Posterior cingulate gyrus (tissue), 11 donors: Measurements from ENCODE around the gene CLEC19A.

Experiments
- DNase-seq, 10 donors: peaks; one replicate each; pipeline versions ENCODE4 v3.0.0 to v3.0.0-alpha.2; 2020 to 2021; ENCODE audit warnings: mixed read lengths in 3 of 10
- intact Hi-C: fragments of 100-400 bp; cut with DNase I; formaldehyde crosslinking; loops from one replicate; pipeline ENCODE4 v1.15.1; 2023

Gene CLEC19A

DNA sequence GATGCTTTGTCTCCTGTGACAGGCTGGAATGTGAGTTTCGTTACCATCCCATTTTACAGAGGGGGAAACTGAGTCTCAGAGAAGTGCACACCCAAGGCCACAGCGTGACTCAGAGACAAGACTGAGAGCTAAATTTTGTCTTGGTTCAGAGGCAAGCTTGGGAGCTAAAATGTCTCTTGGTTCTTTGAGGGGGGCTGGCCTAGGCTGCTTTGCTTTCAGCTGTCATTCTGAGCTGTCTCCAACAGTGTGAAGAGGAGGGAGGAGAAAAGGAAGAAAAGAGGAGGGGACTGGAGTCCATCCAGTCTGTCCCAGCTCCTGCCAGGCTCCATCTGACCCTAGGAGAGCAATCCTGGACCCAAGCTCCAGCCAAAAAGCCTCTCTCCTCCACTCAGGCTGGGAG is at the start of gene CLEC19A:
Gene CLEC19A, plus strand, starts transcription at position 301 of the 400 bp plus-strand sequence. CDS start 121 bp downstream, outside the sequence.
- no peak for DNase-seq
- intact Hi-C loops: no loop called here

DNA sequence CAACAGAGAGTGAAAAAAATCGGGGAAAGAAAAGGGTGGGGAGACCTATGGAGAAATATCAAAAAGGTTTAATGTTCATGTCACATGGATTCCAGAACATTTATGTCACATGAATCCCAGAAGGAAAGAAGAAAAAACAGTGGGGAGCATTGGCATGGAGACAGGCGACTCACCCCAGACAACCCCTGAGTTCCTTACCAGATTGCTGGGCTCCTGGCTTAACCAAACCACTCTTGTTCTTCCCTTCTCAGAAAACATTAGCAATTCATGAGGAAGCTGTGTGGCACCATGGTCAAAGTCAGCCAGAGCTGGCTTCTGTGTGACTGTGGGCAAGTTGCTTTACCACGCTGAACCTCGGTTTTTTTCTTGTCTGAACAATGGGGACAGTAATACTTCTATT is 49.6 kb upstream of the CLEC19A start:
- intact Hi-C loops: no loop called here
- DNase-seq: no peak

DNA sequence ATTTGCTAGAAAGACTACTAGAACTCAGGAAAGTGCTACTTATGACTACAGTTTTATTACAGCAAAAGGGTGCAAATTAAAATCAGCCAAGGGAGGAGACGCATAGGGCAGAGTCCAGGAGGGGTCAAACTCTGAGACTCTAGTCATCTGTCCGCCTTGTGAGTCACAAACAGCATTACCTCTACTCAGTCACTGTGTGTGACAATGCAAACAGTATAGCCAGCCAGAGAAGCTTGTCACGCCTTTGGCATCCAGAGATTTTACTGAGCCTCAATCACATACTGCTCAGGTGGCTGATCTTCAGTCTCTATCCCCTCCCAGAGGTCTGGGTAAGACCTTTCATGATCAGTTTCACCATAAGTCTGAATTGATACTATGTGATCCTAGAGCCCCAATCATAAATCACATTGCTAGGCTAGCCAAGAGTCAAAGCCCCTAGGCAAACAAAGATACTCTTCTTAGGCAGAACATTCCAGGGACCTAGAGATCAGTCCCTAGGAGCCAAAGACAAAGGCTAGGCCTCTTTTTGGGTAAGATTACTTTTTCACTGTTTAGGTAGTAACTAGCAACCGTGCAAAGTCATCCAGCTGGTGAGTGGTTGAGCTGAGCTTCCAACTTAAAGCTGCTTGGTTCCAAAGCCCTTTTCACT is 48.8 kb upstream of the CLEC19A start:
- intact Hi-C loops: no loop called here
- no peak for DNase-seq

DNA sequence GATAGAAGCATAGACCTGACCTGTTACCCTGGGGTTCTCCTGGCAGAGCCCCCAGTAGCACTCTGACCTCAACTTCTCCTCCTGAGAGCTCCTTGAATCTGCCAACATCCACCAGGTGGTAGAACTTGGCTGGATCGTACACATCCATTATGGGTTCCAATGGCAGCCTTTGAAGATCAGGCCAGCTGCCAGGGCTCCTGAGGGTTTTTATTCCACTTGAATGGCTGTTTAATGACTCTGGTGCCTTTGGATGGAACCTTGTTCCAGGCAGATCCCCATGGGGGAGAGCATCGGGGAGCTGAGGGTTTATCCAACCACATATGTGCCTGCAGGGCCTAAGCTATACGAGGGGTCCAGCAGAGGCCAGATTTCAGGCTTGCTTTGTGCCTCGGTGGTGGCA is 47.1 kb upstream of the CLEC19A start:
- intact Hi-C loops: no loop called here
- DNase-seq: no peak

DNA sequence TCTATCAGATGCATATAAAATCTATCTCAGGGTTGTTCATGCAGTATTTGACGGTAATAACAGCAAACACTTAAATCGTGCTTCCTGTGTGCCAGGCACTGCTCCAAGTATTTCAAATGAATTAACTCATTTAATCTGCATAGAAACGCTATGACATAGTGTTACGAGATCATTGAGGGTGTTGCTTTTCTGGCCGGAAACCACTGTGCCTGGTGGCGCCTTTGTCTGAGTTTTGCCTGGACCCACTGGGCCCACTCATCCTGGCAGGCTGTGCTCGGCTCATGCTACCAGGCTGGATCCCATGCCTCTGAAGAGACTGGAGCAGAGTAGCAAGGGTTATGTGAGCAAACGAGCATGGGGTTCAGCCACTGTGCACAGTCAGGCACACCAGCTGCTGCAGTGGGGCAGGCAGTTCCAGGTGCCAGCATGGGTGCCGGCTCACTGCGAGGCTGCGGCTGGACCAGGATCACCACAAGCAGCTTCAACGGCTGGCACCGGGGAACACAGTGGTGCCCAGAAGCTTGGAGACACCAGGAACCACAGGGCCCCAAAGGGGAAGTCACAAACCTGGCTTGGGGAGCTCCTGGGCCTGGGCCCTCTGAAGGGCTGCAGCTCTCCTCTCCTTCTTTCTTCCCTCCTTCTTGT is 45.9 kb upstream of the CLEC19A start:
- intact Hi-C loops: loop anchor here (10.0 kb wide), 1 partner anchor 135 kb away; no protein-coding TSS in a partner anchor
- no peak for DNase-seq

DNA sequence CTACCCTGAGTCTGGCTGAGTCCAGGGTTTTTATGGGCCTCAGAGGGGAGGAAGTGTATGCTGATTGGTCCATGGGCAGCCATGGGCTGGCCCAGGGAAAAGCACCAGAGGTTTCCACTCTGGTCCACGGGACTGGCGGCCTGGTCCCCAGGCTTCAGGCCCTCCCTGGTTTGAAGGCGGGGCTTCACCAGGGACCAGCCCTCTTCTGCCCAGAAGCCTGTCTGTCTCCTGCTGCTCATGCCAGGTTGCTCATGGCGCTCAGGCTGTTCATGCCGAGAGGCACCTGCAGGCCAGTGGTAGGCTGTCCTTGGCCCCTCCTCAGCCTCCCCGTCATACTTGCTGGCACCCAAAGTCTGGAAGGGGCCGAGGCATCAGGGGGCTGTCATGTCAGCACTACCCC is 45.0 kb upstream of the CLEC19A start:
- intact Hi-C loops: loop anchor here (10.0 kb wide), 1 partner anchor 134 kb away; no protein-coding TSS in a partner anchor
- no peak for DNase-seq

DNA sequence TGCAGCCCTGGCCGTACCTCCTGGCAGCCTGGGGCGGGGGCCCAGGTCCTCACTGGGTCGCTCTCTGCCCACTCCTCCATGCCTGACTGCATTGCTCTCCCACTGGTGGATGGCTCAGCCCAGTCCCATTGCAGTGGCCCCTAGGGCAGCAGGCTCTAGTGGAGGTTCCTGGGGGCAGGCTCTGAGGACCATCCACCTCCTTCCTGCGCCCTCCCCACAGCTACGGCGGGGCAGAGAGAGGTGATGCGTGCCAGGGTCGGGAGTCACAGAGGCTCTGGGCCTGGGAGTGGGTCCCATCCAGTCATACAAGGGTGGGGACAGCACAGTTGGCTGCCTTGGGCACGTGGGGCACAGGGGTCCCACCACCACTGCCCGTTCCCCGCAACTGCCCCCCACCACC is 44.0 kb upstream of the CLEC19A start:
- no peak for DNase-seq
- intact Hi-C loops: loop anchor here (10.0 kb wide), 1 partner anchor 133 kb away; no protein-coding TSS in a partner anchor

DNA sequence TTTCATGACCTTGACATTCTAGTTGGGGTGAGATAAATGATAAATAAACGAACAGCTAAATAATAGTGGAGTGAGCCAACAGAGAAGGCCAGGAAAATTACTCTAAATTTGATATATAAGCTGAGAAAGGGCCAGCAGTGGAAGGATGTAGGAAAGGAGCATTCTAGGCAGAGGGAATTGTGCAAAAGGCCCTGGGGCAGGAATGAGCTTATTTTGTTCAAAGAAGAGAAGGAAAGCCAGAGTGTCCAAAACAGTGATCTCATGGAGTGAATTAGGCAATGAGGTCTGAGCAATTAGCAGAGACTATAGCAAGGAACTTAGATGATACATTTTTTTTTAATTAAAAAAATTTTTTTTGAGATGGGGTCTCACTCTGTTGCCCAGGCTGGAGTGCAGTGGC is 43.3 kb upstream of the CLEC19A start:
- intact Hi-C loops: loop anchor here (10.0 kb wide), 1 partner anchor 133 kb away; no protein-coding TSS in a partner anchor
- DNase-seq: no peak

DNA sequence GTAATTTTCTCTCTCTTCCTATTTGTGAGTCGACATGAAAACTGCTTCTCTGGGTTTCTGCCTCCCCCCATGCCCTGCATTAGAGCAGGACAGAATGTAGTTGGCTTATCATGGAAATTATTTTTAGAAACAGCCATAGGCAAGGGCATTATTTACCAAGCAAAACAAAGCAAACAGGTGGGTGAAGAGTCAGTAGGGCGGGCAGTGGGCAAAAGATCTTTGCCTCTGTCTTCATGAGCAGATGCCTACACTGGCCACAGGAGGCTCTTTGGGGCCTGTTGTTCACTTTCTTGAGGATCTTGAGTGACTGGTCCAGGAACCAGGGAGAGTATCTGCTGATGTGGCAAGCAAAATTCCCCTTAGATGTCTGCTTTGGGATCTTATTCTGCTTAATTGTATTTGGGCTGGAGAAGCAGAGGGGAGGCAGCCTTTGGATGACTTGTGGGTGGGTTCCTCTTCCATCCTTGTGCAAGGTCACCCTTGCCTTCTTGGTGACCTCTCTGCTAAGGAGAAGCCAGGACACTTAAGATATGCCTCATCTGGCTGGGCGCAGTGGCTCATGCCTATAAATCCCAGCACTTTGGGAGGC is 42.5 kb upstream of the CLEC19A start:
- DNase-seq: no peak

DNA sequence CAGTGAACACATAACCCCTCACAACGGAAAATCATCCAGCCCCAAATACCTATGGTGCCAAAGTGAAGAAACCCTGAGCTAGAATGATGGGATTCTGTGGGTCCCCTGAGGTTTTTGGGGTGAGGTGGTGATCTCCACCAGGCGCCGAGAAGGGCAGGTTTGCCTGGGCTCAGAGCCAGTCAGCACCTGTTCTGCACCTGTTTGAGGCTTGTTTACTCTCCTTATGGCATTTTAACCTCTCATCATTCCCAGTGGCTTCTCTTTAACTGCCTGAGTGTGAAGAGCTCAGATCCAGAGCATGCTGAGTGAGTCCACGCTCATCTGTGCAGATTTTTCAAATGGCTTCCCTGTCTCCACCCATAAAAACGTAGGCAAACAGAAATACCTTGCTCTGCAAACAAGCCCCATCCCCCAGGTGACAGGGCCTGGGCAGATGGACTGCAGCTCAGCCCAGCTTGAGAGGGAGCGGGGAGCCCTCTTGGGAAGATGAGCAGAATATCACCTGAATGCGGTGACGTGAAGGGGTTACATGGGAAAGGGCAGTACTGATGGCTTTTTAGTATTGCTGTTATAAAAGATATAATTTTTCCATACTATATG is 40.1 kb upstream of the CLEC19A start:
- intact Hi-C loops: loop anchor here (10.0 kb wide), 1 partner anchor 129 kb away; no protein-coding TSS in a partner anchor
- no peak for DNase-seq

More for the DNA sequence above, 42.5 kb upstream of the CLEC19A start:
- intact Hi-C loops: loop anchor here (10.0 kb wide), 1 partner anchor 132 kb away; no protein-coding TSS in a partner anchor

DNA sequence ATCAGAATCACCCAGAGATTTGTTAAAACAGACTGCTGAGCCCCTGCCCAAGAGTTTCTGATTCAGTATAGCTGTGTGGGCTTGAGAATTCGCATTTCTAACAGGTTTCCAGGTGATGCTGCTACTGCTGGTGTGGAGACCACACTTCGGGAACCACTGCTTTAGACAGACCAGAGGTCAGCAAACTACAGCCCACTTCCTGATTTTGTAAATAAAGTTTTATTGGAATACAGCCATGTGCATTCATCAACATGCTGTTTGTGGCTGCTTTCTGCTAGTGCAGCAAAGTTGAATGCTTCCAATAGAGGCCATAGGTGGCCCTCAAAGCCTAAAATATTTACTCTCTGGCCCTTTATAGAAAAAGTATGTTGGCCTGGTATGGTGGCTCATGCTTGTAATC is 32.6 kb upstream of the CLEC19A start:
- intact Hi-C loops: no loop called here

DNA sequence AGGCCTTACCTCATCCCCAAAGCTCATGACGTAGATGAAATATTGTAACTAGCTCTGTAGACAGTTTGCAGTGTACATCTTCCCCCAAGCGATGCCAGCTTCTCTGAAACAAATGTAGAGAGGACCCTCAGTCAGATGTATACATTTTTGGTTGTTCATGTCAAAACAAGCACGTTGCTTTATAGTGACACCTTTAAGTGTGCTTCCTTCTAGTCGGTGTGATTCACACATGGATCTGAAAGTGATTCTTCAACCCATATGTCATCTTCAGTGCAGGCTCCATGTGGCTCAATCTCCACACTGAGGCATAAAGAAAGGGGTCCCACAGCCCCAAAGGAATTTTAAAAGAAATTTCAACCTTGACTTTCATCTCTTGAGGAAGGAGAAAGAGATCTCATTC is 30.9 kb upstream of the CLEC19A start:
- intact Hi-C loops: no loop called here
- DNase-seq: no peak

More for the DNA sequence above, 32.6 kb upstream of the CLEC19A start:
- DNase-seq: no peak

DNA sequence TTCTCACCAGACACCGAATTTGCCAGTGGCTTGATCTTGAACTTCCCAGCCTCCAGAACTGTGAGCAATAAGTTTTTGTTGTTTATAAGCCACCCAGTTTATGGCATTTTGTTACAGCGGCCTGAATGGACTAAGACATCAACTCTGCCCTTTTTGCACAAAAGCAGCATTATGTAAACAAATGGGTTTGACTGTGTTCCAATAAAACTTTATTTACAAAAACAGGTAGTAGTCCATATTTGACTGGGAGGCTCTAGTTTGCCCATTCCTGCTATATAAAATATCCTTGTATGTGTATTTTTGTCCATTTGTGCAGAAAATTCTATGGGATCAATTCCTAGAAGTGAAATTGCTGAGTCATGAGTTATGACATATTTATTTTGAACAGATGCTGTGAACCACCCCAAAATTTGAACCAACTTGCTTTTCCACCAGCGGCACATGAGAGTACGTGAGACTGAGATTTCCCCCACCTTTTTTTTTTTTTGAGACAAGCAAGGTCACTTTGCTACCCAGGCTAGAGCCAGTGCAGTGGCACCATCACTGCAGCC is 21.3 kb upstream of the CLEC19A start:
- DNase-seq: no peak
- intact Hi-C loops: no loop called here

DNA sequence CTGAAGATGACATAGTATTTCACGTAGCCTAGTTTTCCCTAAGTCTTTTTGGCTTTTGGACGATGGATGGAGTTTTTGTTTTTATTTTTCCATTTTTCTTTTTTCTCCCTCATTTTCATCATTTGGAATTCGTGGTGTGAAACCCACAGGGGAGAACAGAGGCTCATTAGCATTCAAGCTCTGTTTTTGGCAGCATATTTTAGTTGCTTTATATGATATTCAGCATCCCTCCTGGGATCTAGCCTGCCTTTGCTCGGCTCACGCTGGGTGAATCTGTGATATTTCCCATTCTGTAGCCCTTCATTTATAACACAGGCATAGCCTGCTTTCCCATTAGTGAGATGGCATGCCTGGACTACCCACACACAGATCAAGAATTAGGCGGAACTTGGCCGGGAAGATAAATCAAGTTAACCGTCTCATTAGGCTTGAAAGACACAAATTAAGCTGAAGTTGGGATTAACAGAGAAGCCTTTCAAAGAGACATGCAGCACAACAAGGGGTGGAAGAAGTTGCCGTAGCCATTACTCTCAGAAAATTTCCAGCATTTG is 20.1 kb upstream of the CLEC19A start:
- DNase-seq: no peak
- intact Hi-C loops: no loop called here

DNA sequence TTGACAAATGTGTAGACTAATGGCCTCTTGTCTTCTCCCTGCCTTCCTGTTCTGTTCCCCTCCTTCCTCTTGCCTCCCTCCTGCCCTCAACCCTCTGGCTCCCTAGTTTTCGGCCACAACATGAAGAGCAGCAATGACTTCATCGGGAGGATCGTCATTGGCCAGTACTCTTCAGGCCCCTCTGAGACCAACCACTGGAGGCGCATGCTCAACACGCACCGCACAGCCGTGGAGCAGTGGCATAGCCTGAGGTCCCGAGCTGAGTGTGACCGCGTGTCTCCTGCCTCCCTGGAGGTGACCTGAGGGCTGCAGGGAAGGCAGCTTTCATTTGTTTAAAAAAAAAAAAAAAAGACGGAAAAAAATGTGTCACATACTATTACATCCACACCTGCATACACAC is 18.8 kb upstream of the CLEC19A start:
- DNase-seq: no peak
- intact Hi-C loops: no loop called here

DNA sequence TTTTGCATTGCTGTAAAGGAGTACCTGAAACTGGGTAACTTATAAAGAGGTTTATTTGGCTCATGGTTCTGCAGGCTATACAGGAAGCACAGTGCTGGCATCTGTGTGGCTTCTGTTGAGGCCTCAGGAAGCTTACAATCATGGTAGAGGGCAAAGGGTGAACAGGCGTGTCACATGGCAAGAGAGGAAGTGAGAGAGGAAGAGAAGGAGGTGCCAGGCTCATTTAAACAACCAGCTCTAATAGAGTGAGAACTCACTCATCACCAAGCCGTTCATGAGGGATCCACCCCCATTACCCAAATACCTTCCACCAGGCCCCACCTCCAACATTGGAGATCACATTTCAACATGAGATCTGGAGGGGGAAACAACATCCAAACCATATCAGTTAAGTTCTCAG is 16.4 kb upstream of the CLEC19A start:
- DNase-seq: no peak
- intact Hi-C loops: no loop called here

DNA sequence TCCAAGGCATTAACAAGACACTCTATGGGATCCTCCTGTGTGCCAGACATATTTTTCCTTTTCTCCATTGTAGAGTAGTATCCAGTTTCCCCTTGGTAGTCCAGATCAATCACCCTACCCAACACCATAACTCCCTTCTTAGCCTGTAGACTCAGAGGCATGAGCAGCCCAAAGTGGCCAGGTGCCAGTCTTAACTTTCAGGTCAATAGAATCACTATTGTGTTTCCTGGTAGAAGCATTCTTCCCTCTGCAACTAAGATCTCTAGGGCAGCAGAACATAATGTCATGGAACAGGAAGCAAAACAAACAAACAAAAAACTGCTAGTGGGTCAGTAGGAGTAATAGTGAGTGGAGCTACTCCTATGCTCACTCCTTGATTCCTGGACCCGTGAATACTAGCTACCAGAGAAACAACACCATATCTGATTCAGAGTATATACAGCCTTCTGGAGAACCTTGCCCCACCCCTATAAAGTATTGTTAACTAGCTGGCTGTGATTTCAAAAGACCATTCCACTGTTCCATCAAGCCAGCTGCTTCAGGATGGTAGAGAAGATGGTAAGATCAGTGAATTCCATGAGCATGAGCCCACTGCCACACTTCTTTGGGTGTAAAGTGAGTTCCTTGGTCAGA is 11.2 kb upstream of the CLEC19A start:
- intact Hi-C loops: no loop called here
- DNase-seq: no peak

DNA sequence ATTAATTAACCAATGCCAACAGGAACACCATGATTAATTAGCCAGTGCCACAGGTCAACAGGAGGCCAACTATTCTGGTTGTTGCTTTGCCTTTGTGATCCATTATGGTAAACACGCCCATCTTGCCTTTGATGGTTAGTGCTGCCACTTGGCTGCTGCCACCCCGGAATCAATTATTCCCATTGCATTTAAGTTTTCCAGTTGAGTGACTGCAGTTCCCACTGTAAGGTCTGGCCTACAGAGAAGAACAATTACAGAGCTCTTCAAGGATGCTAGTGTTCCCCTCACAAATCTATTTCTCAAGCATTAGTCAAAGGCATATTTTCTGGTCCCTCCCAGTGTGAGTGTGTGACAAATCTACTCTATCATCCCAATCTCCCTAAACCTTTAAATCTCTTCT is 7.1 kb upstream of the CLEC19A start:
- intact Hi-C loops: no loop called here
- DNase-seq: no peak

DNA sequence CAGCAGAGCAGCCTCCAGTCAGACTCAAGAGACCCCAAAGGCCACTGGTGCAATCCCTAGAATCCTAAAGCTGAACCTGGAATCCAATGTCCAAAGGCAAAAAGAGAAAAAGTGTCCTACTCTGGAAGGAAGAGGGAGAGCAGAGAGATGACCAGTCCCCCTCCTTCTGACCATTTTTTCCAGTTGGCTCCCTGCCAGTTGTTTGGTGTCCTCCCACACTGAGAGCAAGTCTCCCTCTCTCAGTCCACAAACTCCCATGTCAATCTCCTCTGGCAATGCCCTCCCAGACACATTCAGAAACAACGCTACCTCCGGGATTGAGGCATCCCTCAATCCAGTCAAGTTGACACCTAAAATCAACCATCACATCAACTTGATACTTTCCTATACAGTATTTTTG is 4.3 kb upstream of the CLEC19A start:
- intact Hi-C loops: no loop called here
- no peak for DNase-seq

DNA sequence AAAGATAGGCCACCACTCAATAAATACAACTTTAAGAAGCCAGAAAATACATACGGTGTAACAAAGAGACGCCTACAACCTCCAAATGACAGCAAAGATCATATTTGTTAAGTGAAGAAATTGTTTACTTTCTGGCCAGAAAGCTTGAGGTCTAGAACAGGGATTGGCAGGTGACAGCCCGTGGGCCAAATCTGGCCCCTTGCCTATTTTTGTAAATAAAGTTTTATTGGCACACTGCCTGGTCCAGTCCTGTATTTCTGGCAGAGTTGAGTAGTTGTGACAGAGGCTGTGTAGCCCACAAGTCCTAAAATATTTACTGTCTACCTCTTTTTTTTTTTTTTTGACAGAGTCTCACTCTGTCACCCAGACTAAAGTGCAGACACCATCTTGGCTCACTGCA is 3.4 kb upstream of the CLEC19A start:
- DNase-seq: no peak
- intact Hi-C loops: no loop called here
